WTC11 (cell line): ENCODE data around the gene GABRG3.

Source experiments
- FOXJ3 ChIP-seq: sonication (generic); formaldehyde crosslinking; IDR thresholded peaks from 2 replicates; pipeline ENCODE4 v1.9.0; 2021; ENCODE audit warnings: missing genetic modification reagents, mild to moderate bottlenecking, borderline replicate concordance
- KAT7 ChIP-seq: sonication (generic); formaldehyde crosslinking; IDR thresholded peaks from 2 replicates; pipeline ENCODE4 v1.8.1; 2023; ENCODE audit warnings: missing genetic modification reagents, mild to moderate bottlenecking, borderline replicate concordance
- MYBL2 ChIP-seq: sonication (generic); formaldehyde crosslinking; IDR thresholded peaks from 2 replicates; pipeline ENCODE4 v1.8.1; 2023; ENCODE audit warnings: mild to moderate bottlenecking, moderate library complexity, missing genetic modification reagents
- NR1H2 ChIP-seq: sonication (generic); formaldehyde crosslinking; IDR thresholded peaks from 2 replicates; pipeline ENCODE4 v1.9.0; 2021; ENCODE audit warnings: mild to moderate bottlenecking, moderate library complexity, missing genetic modification reagents
- NR2C2 ChIP-seq: sonication (generic); formaldehyde crosslinking; IDR thresholded peaks from 2 replicates; pipeline ENCODE4 v1.8.0; 2022; ENCODE audit warnings: mild to moderate bottlenecking, missing genetic modification reagents
- NR3C1 ChIP-seq: sonication (generic); formaldehyde crosslinking; conservative IDR thresholded peaks from 2 replicates; pipeline ENCODE4 v1.8.1; 2023; ENCODE audit warnings: low read depth, mild to moderate bottlenecking, missing genetic modification reagents
- TEAD1 ChIP-seq: sonication (generic); formaldehyde crosslinking; IDR thresholded peaks from 2 replicates; pipeline ENCODE4 v1.8.0; 2022; ENCODE audit warnings: mild to moderate bottlenecking, missing genetic modification reagents
- ZNF396 ChIP-seq: fragments of 250-450 bp; sonication (Bioruptor Pico); IDR thresholded peaks from 2 replicates; pipeline ENCODE4 v1.8.0; 2021; ENCODE audit warnings: mild to moderate bottlenecking, moderate library complexity, borderline replicate concordance
- TF ChIP-seq, protein P1 (sequence below): fragments of 200-600 bp; IDR thresholded peaks from 2 replicates; pipeline ENCODE4 v1.8.0; 2022; ENCODE audit warnings: antibody characterized with exemption
- TF ChIP-seq, protein P2 (sequence below): sonication (generic); formaldehyde crosslinking; IDR thresholded peaks from 2 replicates; pipeline ENCODE4 v1.8.0; 2022; ENCODE audit warnings: mild to moderate bottlenecking, missing genetic modification reagents
- TF ChIP-seq, protein P3 (sequence below): sonication (generic); formaldehyde crosslinking; IDR thresholded peaks from 2 replicates; pipeline ENCODE4 v1.8.1; 2022; ENCODE audit warnings: missing genetic modification reagents, borderline replicate concordance
- TF ChIP-seq, protein P4 (sequence below): sonication (generic); formaldehyde crosslinking; IDR thresholded peaks from 2 replicates; pipeline ENCODE4 v1.8.1; 2022; ENCODE audit warnings: low read depth, missing genetic modification reagents, borderline replicate concordance
- TF ChIP-seq, protein P5 (sequence below): sonication (generic); formaldehyde crosslinking; conservative IDR thresholded peaks from 2 replicates; pipeline ENCODE4 v1.8.1; 2022; ENCODE audit warnings: mild to moderate bottlenecking, missing genetic modification reagents
- TF ChIP-seq, protein P6 (sequence below): sonication (generic); formaldehyde crosslinking; IDR thresholded peaks from 2 replicates; pipeline ENCODE4 v1.8.1; 2023; ENCODE audit warnings: mild to moderate bottlenecking, missing genetic modification reagents, moderate library complexity

DNA sequence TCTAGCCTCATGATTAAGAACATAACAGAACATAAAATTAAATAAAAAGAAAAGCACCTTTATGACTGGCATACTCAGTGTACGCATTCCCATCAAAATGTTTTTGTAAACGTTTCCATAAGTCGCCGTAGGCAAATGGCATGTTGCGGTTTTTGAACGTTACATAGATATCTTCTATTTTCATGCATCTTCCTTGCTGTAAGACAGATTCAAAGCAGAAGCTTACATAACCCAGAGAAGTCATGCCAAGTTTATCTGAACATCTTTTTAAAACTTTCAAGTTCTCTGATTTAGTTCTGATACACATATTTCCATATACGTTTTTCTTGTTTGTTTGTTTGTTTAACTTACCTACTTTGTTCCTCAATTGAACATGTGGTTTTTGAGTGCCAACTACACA lies 388.6 kb downstream of the GABRG3 start:
- no peak for TF ChIP-seq ZNF396 (CRISPR knock-in tag)
- TF ChIP-seq, protein P1, sequence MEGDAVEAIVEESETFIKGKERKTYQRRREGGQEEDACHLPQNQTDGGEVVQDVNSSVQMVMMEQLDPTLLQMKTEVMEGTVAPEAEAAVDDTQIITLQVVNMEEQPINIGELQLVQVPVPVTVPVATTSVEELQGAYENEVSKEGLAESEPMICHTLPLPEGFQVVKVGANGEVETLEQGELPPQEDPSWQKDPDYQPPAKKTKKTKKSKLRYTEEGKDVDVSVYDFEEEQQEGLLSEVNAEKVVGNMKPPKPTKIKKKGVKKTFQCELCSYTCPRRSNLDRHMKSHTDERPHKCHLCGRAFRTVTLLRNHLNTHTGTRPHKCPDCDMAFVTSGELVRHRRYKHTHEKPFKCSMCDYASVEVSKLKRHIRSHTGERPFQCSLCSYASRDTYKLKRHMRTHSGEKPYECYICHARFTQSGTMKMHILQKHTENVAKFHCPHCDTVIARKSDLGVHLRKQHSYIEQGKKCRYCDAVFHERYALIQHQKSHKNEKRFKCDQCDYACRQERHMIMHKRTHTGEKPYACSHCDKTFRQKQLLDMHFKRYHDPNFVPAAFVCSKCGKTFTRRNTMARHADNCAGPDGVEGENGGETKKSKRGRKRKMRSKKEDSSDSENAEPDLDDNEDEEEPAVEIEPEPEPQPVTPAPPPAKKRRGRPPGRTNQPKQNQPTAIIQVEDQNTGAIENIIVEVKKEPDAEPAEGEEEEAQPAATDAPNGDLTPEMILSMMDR = no peak
- no peak for TF ChIP-seq NR2C2 (CRISPR knock-in tag)
- no peak for TF ChIP-seq MYBL2 (CRISPR knock-in tag)
- no peak for TF ChIP-seq KAT7 (CRISPR knock-in tag)
- TF ChIP-seq, protein P2, sequence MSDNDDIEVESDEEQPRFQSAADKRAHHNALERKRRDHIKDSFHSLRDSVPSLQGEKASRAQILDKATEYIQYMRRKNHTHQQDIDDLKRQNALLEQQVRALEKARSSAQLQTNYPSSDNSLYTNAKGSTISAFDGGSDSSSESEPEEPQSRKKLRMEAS = no peak
- TF ChIP-seq TEAD1 (CRISPR knock-in tag) = no peak
- TF ChIP-seq, protein P3, sequence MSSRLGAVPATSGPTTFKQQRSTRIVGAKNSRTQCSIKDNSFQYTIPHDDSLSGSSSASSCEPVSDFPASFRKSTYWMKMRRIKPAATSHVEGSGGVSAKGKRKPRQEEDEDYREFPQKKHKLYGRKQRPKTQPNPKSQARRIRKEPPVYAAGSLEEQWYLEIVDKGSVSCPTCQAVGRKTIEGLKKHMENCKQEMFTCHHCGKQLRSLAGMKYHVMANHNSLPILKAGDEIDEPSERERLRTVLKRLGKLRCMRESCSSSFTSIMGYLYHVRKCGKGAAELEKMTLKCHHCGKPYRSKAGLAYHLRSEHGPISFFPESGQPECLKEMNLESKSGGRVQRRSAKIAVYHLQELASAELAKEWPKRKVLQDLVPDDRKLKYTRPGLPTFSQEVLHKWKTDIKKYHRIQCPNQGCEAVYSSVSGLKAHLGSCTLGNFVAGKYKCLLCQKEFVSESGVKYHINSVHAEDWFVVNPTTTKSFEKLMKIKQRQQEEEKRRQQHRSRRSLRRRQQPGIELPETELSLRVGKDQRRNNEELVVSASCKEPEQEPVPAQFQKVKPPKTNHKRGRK (CRISPR knock-in tag) = no peak
- no peak for TF ChIP-seq FOXJ3
- no peak for TF ChIP-seq NR3C1 (CRISPR knock-in tag)
- TF ChIP-seq, protein P4, sequence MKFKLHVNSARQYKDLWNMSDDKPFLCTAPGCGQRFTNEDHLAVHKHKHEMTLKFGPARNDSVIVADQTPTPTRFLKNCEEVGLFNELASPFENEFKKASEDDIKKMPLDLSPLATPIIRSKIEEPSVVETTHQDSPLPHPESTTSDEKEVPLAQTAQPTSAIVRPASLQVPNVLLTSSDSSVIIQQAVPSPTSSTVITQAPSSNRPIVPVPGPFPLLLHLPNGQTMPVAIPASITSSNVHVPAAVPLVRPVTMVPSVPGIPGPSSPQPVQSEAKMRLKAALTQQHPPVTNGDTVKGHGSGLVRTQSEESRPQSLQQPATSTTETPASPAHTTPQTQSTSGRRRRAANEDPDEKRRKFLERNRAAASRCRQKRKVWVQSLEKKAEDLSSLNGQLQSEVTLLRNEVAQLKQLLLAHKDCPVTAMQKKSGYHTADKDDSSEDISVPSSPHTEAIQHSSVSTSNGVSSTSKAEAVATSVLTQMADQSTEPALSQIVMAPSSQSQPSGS (CRISPR knock-in tag) = no peak
- TF ChIP-seq NR1H2 (CRISPR knock-in tag) = no peak
- TF ChIP-seq, protein P5, sequence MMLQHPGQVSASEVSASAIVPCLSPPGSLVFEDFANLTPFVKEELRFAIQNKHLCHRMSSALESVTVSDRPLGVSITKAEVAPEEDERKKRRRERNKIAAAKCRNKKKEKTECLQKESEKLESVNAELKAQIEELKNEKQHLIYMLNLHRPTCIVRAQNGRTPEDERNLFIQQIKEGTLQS = no peak
- TF ChIP-seq, protein P6, sequence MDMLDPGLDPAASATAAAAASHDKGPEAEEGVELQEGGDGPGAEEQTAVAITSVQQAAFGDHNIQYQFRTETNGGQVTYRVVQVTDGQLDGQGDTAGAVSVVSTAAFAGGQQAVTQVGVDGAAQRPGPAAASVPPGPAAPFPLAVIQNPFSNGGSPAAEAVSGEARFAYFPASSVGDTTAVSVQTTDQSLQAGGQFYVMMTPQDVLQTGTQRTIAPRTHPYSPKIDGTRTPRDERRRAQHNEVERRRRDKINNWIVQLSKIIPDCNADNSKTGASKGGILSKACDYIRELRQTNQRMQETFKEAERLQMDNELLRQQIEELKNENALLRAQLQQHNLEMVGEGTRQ (CRISPR knock-in tag) = no peak
